Measurements from ENCODE around the gene VAV3.

DNA sequence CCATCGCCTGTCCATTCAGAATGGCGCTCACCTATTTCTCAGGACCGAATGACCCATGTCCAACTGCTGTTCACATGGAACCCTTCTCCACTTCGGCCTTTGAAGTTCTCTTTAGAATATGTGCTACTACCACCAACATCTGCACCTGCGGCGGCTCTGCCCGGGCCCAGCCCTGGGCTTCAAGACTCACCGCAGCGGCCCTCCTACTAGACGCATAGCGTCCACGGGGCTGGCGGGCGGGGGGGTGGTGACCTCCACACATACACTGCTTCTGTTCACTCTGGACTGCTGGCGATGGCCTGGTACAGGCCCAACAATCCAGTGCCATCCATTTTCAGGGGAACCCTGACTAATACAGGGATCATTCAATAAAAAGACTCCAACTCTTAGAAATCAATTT is 394.2 kb downstream of the VAV3 start:
- TF ChIP-seq, protein P1, sequence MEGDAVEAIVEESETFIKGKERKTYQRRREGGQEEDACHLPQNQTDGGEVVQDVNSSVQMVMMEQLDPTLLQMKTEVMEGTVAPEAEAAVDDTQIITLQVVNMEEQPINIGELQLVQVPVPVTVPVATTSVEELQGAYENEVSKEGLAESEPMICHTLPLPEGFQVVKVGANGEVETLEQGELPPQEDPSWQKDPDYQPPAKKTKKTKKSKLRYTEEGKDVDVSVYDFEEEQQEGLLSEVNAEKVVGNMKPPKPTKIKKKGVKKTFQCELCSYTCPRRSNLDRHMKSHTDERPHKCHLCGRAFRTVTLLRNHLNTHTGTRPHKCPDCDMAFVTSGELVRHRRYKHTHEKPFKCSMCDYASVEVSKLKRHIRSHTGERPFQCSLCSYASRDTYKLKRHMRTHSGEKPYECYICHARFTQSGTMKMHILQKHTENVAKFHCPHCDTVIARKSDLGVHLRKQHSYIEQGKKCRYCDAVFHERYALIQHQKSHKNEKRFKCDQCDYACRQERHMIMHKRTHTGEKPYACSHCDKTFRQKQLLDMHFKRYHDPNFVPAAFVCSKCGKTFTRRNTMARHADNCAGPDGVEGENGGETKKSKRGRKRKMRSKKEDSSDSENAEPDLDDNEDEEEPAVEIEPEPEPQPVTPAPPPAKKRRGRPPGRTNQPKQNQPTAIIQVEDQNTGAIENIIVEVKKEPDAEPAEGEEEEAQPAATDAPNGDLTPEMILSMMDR (IDR thresholded peaks at IDR 0.05) = no peak
- TF ChIP-seq POLR2A (IDR thresholded peaks at IDR 0.05) = no peak
